Ascending aorta (tissue), 2 donors: ENCODE measurements around the gene NRAP. TPM values are rescaled to one million over a fixed set of nuclear protein-coding genes. Genes with fewer than 3 reads are reported as not detected.

Experiments used
- DNase-seq, 2 donors: peaks; one replicate each; pipeline ENCODE4 v3.0.0-alpha.2; 2019; ENCODE audit warnings: low spot score in 2 of 2
- H3K27ac ChIP-seq, 2 donors: fragments of 200-600 bp; sonication (generic); one replicate each; pipeline ENCODE4 v1.5.1; 2016 to 2017; ENCODE audit warnings: mild to moderate bottlenecking in 1 of 2
- H3K27me3 ChIP-seq: fragments of 200-600 bp; sonication (generic); one replicate; pipeline ENCODE4 v1.5.1; 2017
- H3K36me3 ChIP-seq, 2 donors: fragments of 200-600 bp; sonication (generic); one replicate each; pipeline ENCODE4 v1.5.1; 2016
- H3K4me1 ChIP-seq, 2 donors: fragments of 200-600 bp; sonication (generic); one replicate each; pipeline ENCODE4 v1.5.1; 2016 to 2017; ENCODE audit warnings: mild to moderate bottlenecking in 1 of 2
- H3K4me3 ChIP-seq, 2 donors: fragments of 200-600 bp; sonication (generic); one replicate each; pipeline ENCODE4 v1.5.1; 2016 to 2017; ENCODE audit warnings: mild to moderate bottlenecking in 1 of 2
- H3K9me3 ChIP-seq, 2 donors: fragments of 200-600 bp; sonication (generic); one replicate each; pipeline ENCODE4 v1.5.1; 2016
- CTCF ChIP-seq, 3 experiments: fragments of 200-600 bp in 2 of 3; fragments of 450-650 bp in 1 of 3; sonication (generic) in 2 of 3; IDR thresholded peaks; one replicate each; pipeline ENCODE4 v1.5.1; 2016 to 2019; ENCODE audit warnings: antibody characterized with exemption in 3 of 3, mild to moderate bottlenecking in 1 of 3, moderate library complexity in 1 of 3
- intact Hi-C: fragments of 100-400 bp; cut with DNase I; formaldehyde crosslinking; loops from one replicate; pipeline ENCODE4 v1.15.1; 2023
- total RNA-seq: library from RNA; depleted of rRNA; stranded (reverse); fragments of >200 nt; gene quantifications from one replicate; pipeline ENCODE4 v1.1.0, GENCODE V29; 2016

The NRAP gene
- total RNA-seq, 1 donor from 2014 or later: not detected

GRCh38 chr10:113709221-113709838 is 45.5 kb upstream of the NRAP start:
- no peak for DNase-seq
- H3K4me1 ChIP-seq: peaks cover 0 to 9% of the 10 kb centered on the region in 2 donors
- no peaks in the 10 kb centered on the region for H3K9me3 ChIP-seq
- TF ChIP-seq CTCF (IDR thresholded peaks at IDR 0.05): no peak
- H3K4me3 ChIP-seq: no peak overlapping the region
- no peak overlapping the region for H3K27ac ChIP-seq
- intact Hi-C loops: loop anchor here (5.0 kb wide), 1 partner anchor 393 kb away; no protein-coding TSS in a partner anchor
- no peaks in the 10 kb centered on the region for H3K27me3 ChIP-seq
- H3K36me3 ChIP-seq: no peaks in the 10 kb centered on the region

- H3K27ac ChIP-seq: no peak overlapping the region
These were observed 44.8 kb upstream of the NRAP start for GRCh38 chr10:113708640-113709039.

GRCh38 chr10:113706623-113707022 is 42.8 kb upstream of the NRAP start:
- DNase-seq: no peak
- Histone ChIP-seq H3K4me3 (no peak overlapping the region), H3K9me3 (no peaks in the 10 kb centered on the region), H3K36me3 (no peaks in the 10 kb centered on the region), H3K27ac (no peak overlapping the region), H3K4me1 (peaks cover 0 to 9% of the 10 kb centered on the region in 2 donors), H3K27me3 (no peaks in the 10 kb centered on the region)
- TF ChIP-seq CTCF (IDR thresholded peaks at IDR 0.05): no peak
- intact Hi-C loops: loop anchor here (5.0 kb wide), 1 partner anchor 396 kb away; no protein-coding TSS in a partner anchor

More at GRCh38 chr10:113708640-113709039, 44.8 kb upstream of the NRAP start:
- no peak for TF ChIP-seq CTCF (IDR thresholded peaks at IDR 0.05)
- H3K4me3 ChIP-seq: no peak overlapping the region
- no peaks in the 10 kb centered on the region for H3K9me3 ChIP-seq
- DNase-seq: no peak
- no peaks in the 10 kb centered on the region for H3K36me3 ChIP-seq
- intact Hi-C loops: loop anchor here (5.0 kb wide), 1 partner anchor 394 kb away; no protein-coding TSS in a partner anchor
- H3K27me3 ChIP-seq: no peaks in the 10 kb centered on the region
- peaks cover 0 to 9% of the 10 kb centered on the region in 2 donors for H3K4me1 ChIP-seq

DNA sequence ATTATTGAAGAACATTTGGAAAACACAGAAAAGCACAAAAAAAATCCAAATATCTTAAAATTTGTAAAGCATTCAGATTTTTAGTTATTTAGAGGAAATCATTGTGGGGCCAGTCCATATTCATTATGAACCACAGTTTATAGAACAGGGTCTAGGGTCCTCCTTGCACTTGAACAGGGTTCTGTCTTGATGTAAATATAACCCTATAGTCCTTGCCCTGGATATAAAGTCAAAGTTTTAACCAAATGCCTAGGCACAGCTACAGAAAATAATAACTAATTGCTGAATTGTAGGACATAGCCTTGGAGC is 41.5 kb upstream of the NRAP start:
- intact Hi-C loops: loop anchor here (5.0 kb wide), 1 partner anchor 397 kb away; no protein-coding TSS in a partner anchor
- Histone ChIP-seq H3K27ac (no peak overlapping the region), H3K4me3 (no peak overlapping the region), H3K4me1 (peaks cover 0 to 4% of the 10 kb centered on the region in 2 donors), H3K36me3 (peaks cover 0 to 5% of the 10 kb centered on the region in 2 donors), H3K27me3 (no peaks in the 10 kb centered on the region), H3K9me3 (no peaks in the 10 kb centered on the region)
- no peak for DNase-seq
- no peak for TF ChIP-seq CTCF (IDR thresholded peaks at IDR 0.05)

GRCh38 chr10:113704637-113705343 is 40.9 kb upstream of the NRAP start:
- no peak for DNase-seq
- peak; percentile 37 to 58 (median 39) for TF ChIP-seq CTCF (IDR thresholded peaks at IDR 0.05)
- Histone ChIP-seq H3K27me3 (no peaks in the 10 kb centered on the region), H3K36me3 (peaks cover 0 to 10% of the 10 kb centered on the region in 2 donors), H3K9me3 (no peaks in the 10 kb centered on the region), H3K4me3 (no peak overlapping the region), H3K27ac (no peak overlapping the region), H3K4me1 (peaks cover 0 to 1% of the 10 kb centered on the region in 2 donors)
- intact Hi-C loops: loop anchor here (5.0 kb wide), 1 partner anchor 398 kb away; no protein-coding TSS in a partner anchor
